GM18870 (cell line): Measurements from ENCODE around the gene CXCL6.

Experiments
- ATAC-seq: cut with Tn5 transposase; IDR thresholded peaks from one replicate; pipeline ENCODE4 v1.9.1; 2021; ENCODE audit warnings: moderate library complexity; ENCODE audit not compliant: unreplicated experiment

The CXCL6 gene

GRCh38 chr4:73836373-73837279 lies at the start of gene CXCL6:
Gene CXCL6, plus strand, starts transcription at chr4:73836678. Its CDS starts 73 bp downstream, at chr4:73836751.
- no peak for ATAC-seq

GRCh38 chr4:73788411-73788810 lies 48.1 kb upstream of the CXCL6 start:
- no peak for ATAC-seq

GRCh38 chr4:73798842-73799241 lies 37.6 kb upstream of the CXCL6 start:
- ATAC-seq, result no peak

GRCh38 chr4:73800206-73800605 lies 36.3 kb upstream of the CXCL6 start:
- no peak for ATAC-seq

- no peak for ATAC-seq
These were observed 34.8 kb upstream of the CXCL6 start for GRCh38 chr4:73801692-73802091.

- ATAC-seq, result no peak
These were observed 33.3 kb upstream of the CXCL6 start for GRCh38 chr4:73803213-73803612.

- no peak for ATAC-seq
These were observed 26.3 kb upstream of the CXCL6 start for GRCh38 chr4:73810191-73810590.

- no peak for ATAC-seq
These were observed 24.6 kb upstream of the CXCL6 start for GRCh38 chr4:73811841-73812240.

GRCh38 chr4:73814679-73815078 lies 21.8 kb upstream of the CXCL6 start:
- no peak for ATAC-seq

- ATAC-seq, result no peak
These were observed 21.3 kb upstream of the CXCL6 start for GRCh38 chr4:73815145-73815544.

- ATAC-seq, result no peak
These were observed 19.7 kb upstream of the CXCL6 start for GRCh38 chr4:73816814-73817213.

- ATAC-seq, result no peak
These were observed 19.1 kb upstream of the CXCL6 start for GRCh38 chr4:73817341-73817740.

GRCh38 chr4:73821325-73821724 lies 15.2 kb upstream of the CXCL6 start:
- ATAC-seq, result no peak

GRCh38 chr4:73822389-73822788 lies 14.1 kb upstream of the CXCL6 start:
- no peak for ATAC-seq

- ATAC-seq, result no peak
These were observed 13.5 kb upstream of the CXCL6 start for GRCh38 chr4:73822812-73823504.

- ATAC-seq, result no peak
These were observed 12.7 kb upstream of the CXCL6 start for GRCh38 chr4:73823760-73824159.

GRCh38 chr4:73828956-73829355 lies 7.5 kb upstream of the CXCL6 start:
- ATAC-seq, result no peak

- no peak for ATAC-seq
These were observed 4.9 kb upstream of the CXCL6 start for GRCh38 chr4:73831569-73831968.

GRCh38 chr4:73832651-73833237 lies 3.7 kb upstream of the CXCL6 start:
- no peak for ATAC-seq

- ATAC-seq, result no peak
These were observed 2.6 kb downstream of the CXCL6 start for GRCh38 chr4:73839071-73839470.

- no peak for ATAC-seq
These were observed 3.2 kb downstream of the CXCL6 start for GRCh38 chr4:73839715-73840114.
